GM12872 (cell line): ENCODE data around the gene PGLYRP1.

Source experiments
- TF ChIP-seq, protein P1 (sequence below): IDR thresholded peaks from 3 replicates; pipeline ENCODE4 v1.5.1; 2011; ENCODE audit warnings: low read depth, mild to moderate bottlenecking, low read length, moderate library complexity; ENCODE audit not compliant: insufficient read depth

PGLYRP1 gene

DNA sequence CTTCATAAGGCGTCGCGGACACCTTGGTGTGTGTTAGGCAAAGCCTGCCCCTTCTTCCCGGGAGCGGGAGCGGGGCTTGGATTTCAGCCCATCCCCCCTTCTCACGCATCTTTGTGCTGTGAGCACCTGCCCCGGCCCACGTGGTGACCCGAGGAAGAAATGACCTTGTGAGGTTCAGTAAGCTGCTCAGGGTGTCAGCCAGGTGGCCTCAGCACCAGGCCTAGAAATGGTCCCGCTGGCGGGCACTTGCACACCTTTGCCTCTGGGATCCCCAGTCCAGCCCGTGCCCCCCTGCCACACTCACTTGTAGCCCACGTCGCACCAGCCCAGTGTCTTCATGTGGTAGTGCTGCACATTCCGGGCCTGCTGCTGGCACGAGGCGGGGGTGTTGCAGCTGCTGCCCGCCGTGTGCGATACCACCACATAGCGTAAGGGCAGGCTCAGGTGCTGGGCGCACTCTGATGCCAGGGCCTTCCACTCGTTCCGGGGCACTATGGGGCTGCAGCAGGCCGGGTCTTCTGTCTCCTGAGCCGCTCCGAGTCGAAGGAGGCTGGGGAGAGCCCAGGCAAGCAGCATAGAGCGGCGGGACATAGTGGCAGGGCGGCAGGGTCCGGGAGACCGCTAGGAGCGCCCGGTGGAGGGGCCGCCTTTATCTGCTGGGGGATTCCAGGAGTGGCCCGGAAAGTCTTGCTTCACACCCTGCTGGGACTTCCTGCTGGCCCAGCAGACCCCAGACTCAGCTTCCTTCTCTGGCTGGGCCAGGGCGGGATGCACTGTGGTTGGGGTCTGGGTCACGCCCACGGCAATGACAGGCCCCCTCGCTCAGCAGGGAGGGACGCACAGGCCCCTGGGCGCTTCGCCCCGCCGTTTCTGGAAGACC lies at the start of gene PGLYRP1:
Gene PGLYRP1, minus strand, starts transcription at position 623 of the 880 bp plus-strand sequence. Its CDS starts 32 bp downstream, at position 591.
- TF ChIP-seq, protein P1, sequence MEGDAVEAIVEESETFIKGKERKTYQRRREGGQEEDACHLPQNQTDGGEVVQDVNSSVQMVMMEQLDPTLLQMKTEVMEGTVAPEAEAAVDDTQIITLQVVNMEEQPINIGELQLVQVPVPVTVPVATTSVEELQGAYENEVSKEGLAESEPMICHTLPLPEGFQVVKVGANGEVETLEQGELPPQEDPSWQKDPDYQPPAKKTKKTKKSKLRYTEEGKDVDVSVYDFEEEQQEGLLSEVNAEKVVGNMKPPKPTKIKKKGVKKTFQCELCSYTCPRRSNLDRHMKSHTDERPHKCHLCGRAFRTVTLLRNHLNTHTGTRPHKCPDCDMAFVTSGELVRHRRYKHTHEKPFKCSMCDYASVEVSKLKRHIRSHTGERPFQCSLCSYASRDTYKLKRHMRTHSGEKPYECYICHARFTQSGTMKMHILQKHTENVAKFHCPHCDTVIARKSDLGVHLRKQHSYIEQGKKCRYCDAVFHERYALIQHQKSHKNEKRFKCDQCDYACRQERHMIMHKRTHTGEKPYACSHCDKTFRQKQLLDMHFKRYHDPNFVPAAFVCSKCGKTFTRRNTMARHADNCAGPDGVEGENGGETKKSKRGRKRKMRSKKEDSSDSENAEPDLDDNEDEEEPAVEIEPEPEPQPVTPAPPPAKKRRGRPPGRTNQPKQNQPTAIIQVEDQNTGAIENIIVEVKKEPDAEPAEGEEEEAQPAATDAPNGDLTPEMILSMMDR, result no peak

- TF ChIP-seq, protein P1, result no peak
Measured at GRCh38 chr19:46069806-46070341, 47.0 kb upstream of the PGLYRP1 start.

- TF ChIP-seq, protein P1, result no peak
Measured at GRCh38 chr19:46068345-46069258, 45.7 kb upstream of the PGLYRP1 start.

GRCh38 chr19:46067691-46068090 lies 44.8 kb upstream of the PGLYRP1 start:
- TF ChIP-seq, protein P1, result no peak

- TF ChIP-seq, protein P1, result no peak
Measured at GRCh38 chr19:46066471-46066870, 43.6 kb upstream of the PGLYRP1 start.

DNA sequence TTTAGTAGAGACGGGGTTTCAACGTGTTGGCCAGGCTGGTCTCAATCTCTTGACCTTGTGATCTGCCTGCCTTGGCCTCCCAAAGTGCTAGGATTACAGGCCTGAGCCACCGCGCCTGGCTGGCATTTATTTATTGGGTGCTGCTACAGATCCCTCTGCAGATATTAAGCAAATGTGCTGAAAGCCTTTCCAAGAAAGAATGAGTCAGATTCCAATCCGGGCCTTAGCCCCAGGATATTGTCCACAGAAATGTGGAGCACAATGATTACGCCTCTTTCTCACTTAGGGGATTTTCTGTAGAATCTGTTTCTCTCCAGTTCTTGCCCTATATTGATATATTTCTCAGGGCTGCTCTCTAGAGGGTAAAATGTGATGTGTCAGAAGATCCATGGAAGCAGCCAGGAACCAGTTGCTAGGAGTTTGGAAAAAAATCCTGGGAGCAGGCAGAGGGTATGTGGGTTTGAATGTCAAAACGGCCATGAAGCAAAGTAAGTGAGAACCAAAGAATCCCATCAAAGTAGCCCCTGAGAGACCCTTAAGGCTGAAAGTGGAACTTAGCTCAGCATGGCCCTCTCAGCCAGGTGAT lies 42.7 kb upstream of the PGLYRP1 start:
- TF ChIP-seq, protein P1, result no peak

DNA sequence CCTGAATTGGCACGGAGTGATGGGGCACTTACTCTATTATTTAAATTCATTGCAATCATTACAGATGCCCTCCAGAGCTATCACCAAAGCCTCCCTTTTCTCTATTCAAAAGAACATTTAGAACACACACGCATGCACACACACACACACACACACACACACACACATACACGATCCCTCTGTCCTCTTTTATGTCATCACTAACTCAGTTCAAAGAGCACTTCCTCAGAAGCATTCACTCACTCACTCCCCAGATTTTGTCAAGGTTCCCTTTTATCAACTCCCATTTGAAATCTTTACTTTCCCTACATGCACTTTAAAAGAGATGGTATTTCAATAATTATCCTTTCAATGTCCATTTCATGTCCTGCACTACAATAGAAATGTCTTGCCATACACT lies 40.3 kb upstream of the PGLYRP1 start:
- TF ChIP-seq, protein P1, result no peak
